Activated naive CD4-positive, alpha-beta T cell treated with Interleukin-2 at 50 U/mL for 16 hours (primary cell): Measurements from ENCODE around the gene DLK1.

ENCODE experiments used
- DNase-seq: peaks from one replicate; pipeline ENCODE4 v3.0.0-alpha.2; 2020

DLK1 gene

DNA sequence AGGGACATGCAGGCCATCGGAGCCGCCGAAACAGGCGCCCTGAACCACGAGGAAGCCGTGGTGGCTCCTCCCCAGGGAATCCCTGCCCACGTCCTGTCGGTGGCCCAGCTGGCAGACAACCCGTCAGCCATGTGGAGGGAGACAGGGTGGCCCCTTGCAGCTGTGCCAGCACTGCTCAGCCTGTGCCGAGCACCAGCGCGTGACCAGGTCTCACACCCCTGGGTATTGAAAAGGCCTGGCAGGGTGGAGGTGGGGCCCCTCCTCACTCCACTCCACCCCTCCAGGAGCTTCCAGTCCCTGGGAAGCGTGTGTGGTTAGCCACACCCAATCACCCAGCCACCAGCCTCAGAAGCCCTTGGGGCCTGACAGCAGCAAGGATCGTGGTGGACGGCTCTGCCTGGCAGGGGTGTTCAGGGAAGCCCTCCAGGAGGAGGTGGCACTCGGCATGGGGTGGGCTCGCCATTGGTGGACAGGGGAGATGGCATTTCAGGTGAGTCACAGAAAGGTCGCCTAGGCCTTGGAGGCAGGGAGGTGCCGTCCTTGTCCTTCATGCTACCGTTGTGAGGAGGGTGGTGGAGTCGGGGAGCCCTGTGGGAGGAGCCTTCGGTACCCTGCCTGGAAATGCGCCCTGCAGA lies 12.3 kb upstream of the DLK1 start:
- no peak for DNase-seq

GRCh38 chr14:100715332-100715731 lies 11.4 kb upstream of the DLK1 start:
- DNase-seq: no peak

- DNase-seq: no peak
Measured at GRCh38 chr14:100715803-100716202, 10.9 kb upstream of the DLK1 start.

DNA sequence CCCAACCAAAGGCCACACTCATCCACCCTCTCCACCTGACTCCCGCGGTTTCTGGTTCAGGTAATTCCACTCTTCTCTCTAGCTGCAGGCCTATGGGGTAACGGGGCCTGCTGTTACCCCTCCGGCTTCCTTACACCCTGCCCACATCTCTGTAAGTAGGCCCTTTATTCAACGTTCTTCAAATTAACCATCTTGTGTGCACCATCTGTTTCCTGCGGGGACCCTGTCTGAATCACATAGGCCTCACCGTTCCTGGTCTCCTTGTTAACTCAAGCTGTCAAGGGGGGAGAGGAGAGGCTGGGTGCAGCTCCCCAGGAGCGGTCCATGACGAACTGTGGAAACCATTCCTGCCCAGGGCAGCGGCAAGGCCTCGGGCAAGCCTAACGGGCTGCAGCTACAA lies 9.3 kb upstream of the DLK1 start:
- no peak for DNase-seq

- no peak for DNase-seq
Measured at GRCh38 chr14:100719976-100720520, 6.6 kb upstream of the DLK1 start.

DNA sequence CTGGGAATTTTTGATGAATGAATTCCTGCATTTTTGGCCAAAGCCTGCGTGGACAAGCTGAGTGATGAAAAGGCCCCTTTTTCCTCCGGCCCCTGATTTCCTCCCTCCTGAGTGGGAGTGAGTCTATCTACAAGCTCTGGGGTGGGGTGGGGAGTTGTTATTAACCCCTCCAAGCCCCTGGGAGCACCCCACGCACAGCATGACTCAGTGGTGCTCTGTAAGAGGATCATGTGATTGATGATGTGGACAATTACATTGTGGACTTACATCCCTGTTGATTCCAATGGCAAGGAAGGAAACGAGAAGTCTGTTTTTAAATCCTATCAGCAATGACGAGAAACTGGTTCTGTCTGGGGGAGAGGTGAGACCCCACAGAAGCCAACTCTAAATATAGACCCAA lies 5.1 kb upstream of the DLK1 start:
- no peak for DNase-seq

GRCh38 chr14:100722367-100722766 lies 4.3 kb upstream of the DLK1 start:
- no peak for DNase-seq

GRCh38 chr14:100723135-100723829 lies 3.4 kb upstream of the DLK1 start:
- no peak for DNase-seq

DNA sequence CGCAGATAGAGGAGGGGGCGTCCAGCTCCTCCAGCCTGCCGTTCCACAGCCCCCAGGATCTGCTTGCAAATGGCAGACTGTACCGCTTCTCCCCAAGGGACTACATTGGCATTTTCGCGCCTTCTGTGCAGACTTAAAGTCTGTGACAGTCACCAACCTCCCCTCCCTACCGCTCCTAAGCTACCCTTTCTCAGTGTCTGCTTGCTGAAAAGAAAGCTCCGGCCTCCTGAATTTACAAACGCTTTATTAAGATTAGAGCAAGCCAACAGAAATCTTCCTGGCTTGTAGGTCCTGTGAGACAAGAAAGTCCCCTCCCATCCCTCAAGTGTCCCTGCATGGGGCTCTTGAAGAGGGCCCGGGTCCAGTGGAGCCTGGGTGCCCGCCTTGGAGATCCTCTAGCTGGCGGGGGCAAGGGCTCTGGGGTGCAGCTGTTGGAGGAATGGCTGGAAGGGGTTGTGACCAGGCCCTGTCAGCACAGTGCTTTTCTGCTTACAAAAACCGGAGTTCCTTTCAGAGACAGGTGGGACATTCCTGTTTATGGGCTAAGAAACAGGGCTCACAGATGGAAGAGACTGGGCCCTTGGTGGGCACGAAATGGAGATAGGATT lies 2.8 kb upstream of the DLK1 start:
- no peak for DNase-seq

GRCh38 chr14:100724536-100724935 lies 2.2 kb upstream of the DLK1 start:
- DNase-seq: no peak

GRCh38 chr14:100725587-100726387 lies 905 bp upstream of the DLK1 start:
- no peak for DNase-seq

GRCh38 chr14:100727086-100727872 lies 587 bp downstream of the DLK1 start:
- no peak for DNase-seq

GRCh38 chr14:100727873-100728240 lies 1.2 kb downstream of the DLK1 start:
- DNase-seq: no peak

DNA sequence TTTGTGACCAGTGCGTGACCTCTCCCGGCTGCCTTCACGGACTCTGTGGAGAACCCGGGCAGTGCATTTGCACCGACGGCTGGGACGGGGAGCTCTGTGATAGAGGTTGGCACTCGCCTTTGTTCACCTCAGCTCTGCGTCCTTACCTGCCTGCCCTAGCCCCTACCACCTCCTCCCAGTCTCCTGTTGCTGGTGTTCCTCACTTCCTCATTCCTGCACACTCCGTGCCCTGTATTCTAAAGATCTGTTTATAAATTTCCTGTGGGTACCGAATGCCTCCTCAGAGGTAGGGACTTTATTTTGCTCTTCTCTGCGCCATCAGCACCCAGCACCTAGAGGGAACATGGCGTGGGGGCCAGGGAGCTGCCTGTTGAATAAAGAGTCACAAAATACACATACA lies 2.3 kb downstream of the DLK1 start:
- DNase-seq: no peak

GRCh38 chr14:100729982-100730381 lies 3.3 kb downstream of the DLK1 start:
- no peak for DNase-seq

- DNase-seq: no peak
Measured at GRCh38 chr14:100730581-100730980, 3.9 kb downstream of the DLK1 start.

DNA sequence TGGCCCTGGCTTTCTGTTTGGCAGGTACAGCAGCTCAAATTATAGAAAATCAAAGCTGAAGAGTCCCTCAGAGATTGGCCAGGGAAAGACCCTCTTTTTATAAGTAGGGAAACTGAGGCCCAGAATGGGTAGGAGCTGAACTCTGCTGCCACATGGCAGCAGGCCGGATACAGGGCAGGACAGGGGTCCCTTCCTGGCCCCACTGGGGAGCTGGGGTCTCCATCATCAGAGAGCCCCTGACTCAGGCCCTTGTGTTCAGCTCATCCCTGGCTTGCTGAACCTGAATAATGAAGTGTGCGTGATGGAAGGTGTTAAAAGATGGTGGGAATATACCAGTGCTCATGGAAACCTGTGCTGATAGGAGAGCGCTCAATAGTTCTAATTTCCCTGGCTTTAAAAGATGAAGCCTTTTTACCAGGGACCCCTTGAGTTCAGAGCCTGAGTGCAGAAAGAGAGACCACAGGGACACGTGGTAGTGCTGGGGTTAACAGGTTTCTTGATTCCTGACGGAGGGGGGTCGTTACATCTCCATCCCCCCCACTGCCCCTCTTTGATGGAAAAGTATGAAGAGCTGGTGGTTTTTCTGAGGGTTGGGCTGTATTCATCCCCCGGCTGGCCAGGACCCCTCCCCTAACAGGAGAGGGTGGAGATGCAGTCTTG lies 4.4 kb downstream of the DLK1 start:
- no peak for DNase-seq

DNA sequence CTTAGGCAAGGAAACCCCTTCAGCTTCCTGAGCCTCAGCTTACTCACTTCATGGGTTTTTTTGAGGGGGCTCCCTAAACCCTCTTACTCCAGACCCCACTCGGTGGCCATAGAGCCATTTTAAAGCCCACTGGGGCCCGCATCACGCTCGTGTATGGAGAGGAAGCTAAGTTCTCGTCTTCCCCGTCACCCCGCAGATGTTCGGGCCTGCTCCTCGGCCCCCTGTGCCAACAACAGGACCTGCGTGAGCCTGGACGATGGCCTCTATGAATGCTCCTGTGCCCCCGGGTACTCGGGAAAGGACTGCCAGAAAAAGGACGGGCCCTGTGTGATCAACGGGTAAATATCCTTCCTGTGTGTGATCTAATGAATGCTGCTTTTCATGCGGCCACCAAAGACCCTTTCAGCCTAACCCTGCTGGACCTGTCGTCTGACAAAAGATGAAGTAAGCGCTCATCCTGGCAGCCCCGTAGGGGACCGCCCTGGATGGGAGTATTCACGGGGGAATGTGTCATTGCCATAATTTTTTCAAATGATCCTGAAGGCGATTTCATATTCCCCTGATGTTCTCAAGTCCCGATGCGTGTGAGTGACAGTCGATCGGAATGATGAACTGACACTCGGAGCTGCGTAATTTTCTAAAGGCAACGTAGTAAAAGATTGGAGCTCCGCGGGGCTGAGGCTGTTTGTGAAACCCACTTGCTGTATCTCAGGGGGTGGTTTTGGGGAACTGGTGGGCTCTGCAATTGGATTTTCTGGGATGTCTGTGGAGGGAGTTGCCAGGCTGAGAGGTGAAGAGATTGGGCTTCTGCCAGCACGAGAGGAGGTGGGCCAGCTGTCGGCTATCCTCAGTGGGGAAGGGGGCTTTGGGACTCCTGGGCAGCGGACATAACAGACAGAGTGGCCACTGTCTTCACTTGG lies 5.4 kb downstream of the DLK1 start:
- no peak for DNase-seq

- DNase-seq: no peak
Measured at GRCh38 chr14:100732766-100733100, 6.0 kb downstream of the DLK1 start.

DNA sequence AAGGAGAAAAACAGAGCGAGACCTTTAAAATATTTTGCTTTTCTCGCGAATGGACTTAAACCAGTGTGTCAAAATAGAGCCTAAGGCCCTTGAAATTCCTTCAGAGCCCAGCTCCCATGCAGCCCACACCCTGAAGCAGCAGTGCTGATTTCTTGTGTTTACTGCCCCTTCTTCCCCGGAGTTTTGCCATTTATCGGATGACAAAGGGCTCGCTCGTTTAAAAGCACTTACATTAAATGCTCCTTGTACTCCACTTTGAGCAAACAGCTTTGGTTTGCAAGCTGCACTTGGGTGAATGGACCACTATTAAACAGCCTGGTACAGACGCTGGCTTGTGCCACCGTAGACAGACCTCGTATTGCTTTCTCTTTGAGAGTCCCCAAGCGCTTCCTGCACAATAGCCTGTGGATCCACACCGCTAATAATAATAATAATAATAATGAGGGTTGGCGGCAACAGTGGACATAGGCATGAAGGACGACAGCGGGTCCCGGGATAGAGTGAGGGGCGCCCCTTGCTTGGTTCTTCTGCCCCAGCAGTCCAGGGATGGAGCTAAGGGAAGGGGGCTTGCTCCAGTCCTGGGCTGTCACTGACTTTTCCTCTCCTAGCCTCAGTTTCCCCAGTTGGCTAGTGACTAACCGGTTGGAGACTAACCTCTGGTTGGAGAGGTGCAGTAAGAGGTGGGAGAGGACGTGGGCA lies 6.6 kb downstream of the DLK1 start:
- no peak for DNase-seq
